ENCODE data around the gene SPATA20.

SPATA20 gene

DNA sequence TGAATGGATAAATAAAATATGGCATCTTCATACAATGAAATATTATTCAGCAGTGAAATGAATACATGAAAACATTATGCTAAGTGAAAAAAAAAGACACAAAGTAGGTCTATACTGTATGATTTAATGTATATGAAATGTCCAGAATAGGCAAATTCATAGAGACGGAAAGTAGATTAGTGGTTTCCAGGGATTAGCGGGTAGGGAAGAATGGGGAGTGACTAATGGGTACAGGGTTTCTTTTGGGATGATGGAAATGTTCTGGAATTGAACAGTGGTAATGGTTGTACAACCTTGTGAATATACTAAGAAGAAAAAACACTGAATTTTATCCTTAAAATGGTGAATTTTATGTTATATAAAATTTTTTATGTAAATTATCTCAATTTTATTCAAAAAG lies 47.3 kb upstream of the SPATA20 start:
- Histone ChIP-seq H4K20me1 (ENCODE audit: insufficient read depth, low read length) (no peaks in the 10 kb centered on the region), H3K4me1 (ENCODE audit: low read length) (no peaks in the 10 kb centered on the region), H3K27me3 (replicated peaks; ENCODE audit: insufficient read depth, low read length) (no peaks in the 10 kb centered on the region), H3K9ac (ENCODE audit: low read length) (no peak overlapping the region), H3K79me2 (ENCODE audit: low read length) (no peaks in the 10 kb centered on the region), H3K9me2 (replicated peaks; ENCODE audit: insufficient read depth, low read length) (no peaks in the 10 kb centered on the region), H3K36me3 (replicated peaks; ENCODE audit: insufficient read depth, low read length) (no peaks in the 10 kb centered on the region), H3K27ac (ENCODE audit: low read length) (no peak overlapping the region), H3K4me3 (ENCODE audit: low read length) (no peak overlapping the region), H3K4me2 (ENCODE audit: low read depth, low read length) (no peak overlapping the region), H2AFZ (ENCODE audit: low read length) (no peak overlapping the region), H3K9me3 (replicated peaks; ENCODE audit: insufficient read depth, low read length) (no peaks in the 10 kb centered on the region), H3F3A (ENCODE audit: insufficient read depth, low read length) (no peaks in the 10 kb centered on the region)
- DNase-seq: no peak
- TF ChIP-seq EZH2phosphoT487 (IDR thresholded peaks at IDR 0.05; ENCODE audit: low read length) (no peak), CTCF (IDR thresholded peaks at IDR 0.05; ENCODE audit: low read length) (no peak), EZH2 (optimal IDR thresholded peaks at IDR 0.05; ENCODE audit: low read depth, low read length) (no peak)

- no peak overlapping the region for H2AFZ ChIP-seq (ENCODE audit: low read length)
- H3K27ac ChIP-seq (ENCODE audit: low read length): no peak overlapping the region
- H3K27me3 ChIP-seq (replicated peaks; ENCODE audit: insufficient read depth, low read length): no peaks in the 10 kb centered on the region
- H3K9ac ChIP-seq (ENCODE audit: low read length): no peak overlapping the region
- H3K79me2 ChIP-seq (ENCODE audit: low read length): no peaks in the 10 kb centered on the region
- peak; percentile 26 for DNase-seq
- H3F3A ChIP-seq (ENCODE audit: insufficient read depth, low read length): no peaks in the 10 kb centered on the region
- H3K9me2 ChIP-seq (replicated peaks; ENCODE audit: insufficient read depth, low read length): no peaks in the 10 kb centered on the region
- H3K36me3 ChIP-seq (replicated peaks; ENCODE audit: insufficient read depth, low read length): no peaks in the 10 kb centered on the region
- no peaks in the 10 kb centered on the region for H3K9me3 ChIP-seq (replicated peaks; ENCODE audit: insufficient read depth, low read length)
- no peaks in the 10 kb centered on the region for H3K4me1 ChIP-seq (ENCODE audit: low read length)
- H4K20me1 ChIP-seq (ENCODE audit: insufficient read depth, low read length): no peaks in the 10 kb centered on the region
- H3K4me2 ChIP-seq (ENCODE audit: low read depth, low read length): no peak overlapping the region
- TF ChIP-seq EZH2phosphoT487 (IDR thresholded peaks at IDR 0.05; ENCODE audit: low read length): no peak
- peak; percentile 12; the same call in 1 of the 2 replicates for TF ChIP-seq CTCF (IDR thresholded peaks at IDR 0.05; ENCODE audit: low read length)
- H3K4me3 ChIP-seq (ENCODE audit: low read length): no peak overlapping the region
These were observed 45.9 kb upstream of the SPATA20 start for GRCh38 chr17:50501054-50501453.

DNA sequence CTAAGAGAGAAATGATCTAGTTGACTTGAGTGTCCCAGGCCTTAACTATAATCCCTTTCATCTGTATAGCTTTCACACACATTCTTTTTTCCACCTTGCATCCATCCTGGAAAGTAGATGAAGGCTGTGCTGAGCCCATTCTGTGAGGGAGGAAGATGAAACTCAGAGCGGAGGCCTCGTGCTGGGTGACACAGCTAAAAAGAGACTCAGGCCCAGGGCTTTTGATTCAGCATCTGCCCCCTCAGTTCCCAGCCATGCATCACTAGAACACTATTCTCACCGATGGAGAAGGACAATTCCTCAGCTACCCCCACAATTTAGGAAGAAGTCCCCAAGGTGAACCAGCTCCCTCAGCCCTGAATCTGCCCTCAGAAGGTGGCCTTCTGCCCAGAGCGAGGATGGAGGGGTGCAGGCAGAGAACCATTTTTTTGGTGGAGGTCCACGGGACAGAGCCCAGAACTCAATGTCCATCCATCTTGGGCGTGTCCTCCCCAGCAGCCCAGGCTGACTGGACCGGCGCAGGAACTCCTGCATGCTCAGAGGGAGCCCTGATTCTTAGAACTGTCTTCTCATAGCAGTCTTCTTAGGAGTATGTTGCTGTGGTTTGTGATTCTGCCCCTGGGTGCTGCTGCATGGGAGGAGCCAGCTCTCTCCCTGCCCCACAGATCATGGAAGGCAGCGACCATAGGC lies 44.5 kb upstream of the SPATA20 start:
- no peak for DNase-seq
- Histone ChIP-seq H3K9ac (ENCODE audit: low read length) (no peak overlapping the region), H3K4me3 (ENCODE audit: low read length) (no peak overlapping the region), H3K4me1 (ENCODE audit: low read length) (no peaks in the 10 kb centered on the region), H4K20me1 (ENCODE audit: insufficient read depth, low read length) (no peaks in the 10 kb centered on the region), H3F3A (ENCODE audit: insufficient read depth, low read length) (no peaks in the 10 kb centered on the region), H3K9me3 (replicated peaks; ENCODE audit: insufficient read depth, low read length) (no peaks in the 10 kb centered on the region), H2AFZ (ENCODE audit: low read length) (no peak overlapping the region), H3K4me2 (ENCODE audit: low read depth, low read length) (no peak overlapping the region), H3K36me3 (replicated peaks; ENCODE audit: insufficient read depth, low read length) (no peaks in the 10 kb centered on the region), H3K27me3 (replicated peaks; ENCODE audit: insufficient read depth, low read length) (no peaks in the 10 kb centered on the region), H3K9me2 (replicated peaks; ENCODE audit: insufficient read depth, low read length) (no peaks in the 10 kb centered on the region), H3K27ac (ENCODE audit: low read length) (no peak overlapping the region), H3K79me2 (ENCODE audit: low read length) (no peaks in the 10 kb centered on the region)
- TF ChIP-seq EZH2phosphoT487 (IDR thresholded peaks at IDR 0.05; ENCODE audit: low read length) (no peak), EZH2 (optimal IDR thresholded peaks at IDR 0.05; ENCODE audit: low read depth, low read length) (no peak), CTCF (IDR thresholded peaks at IDR 0.05; ENCODE audit: low read length) (no peak)

All from MM.1S (cell line).